Esophagus mucosa (tissue), 1 donor: ENCODE results near the gene SCYL3. TPM values are rescaled to one million over a fixed set of nuclear protein-coding genes. Genes with fewer than 3 reads are reported as not detected.
A peak's percentile ranks its signal among the peaks of the same experiment; 100 is the strongest.
"Not testable (repeated sequence)": the region's sequence is repeated elsewhere in the genome, so short reads cannot be mapped to it uniquely, and the experiment has no call there.

ENCODE experiments used
- ATAC-seq: fragments of 200-7000 bp; cut with Tn5 transposase; one replicate; pipeline ENCODE4 v1.9.1; 2020
- total RNA-seq: library from RNA; stranded (reverse); gene quantifications from one replicate; pipeline ENCODE4 v1.2.4, GENCODE V29; 2023
- donor health status: DM: yes; HTN: yes; CAD: no.

Gene SCYL3, protein sequence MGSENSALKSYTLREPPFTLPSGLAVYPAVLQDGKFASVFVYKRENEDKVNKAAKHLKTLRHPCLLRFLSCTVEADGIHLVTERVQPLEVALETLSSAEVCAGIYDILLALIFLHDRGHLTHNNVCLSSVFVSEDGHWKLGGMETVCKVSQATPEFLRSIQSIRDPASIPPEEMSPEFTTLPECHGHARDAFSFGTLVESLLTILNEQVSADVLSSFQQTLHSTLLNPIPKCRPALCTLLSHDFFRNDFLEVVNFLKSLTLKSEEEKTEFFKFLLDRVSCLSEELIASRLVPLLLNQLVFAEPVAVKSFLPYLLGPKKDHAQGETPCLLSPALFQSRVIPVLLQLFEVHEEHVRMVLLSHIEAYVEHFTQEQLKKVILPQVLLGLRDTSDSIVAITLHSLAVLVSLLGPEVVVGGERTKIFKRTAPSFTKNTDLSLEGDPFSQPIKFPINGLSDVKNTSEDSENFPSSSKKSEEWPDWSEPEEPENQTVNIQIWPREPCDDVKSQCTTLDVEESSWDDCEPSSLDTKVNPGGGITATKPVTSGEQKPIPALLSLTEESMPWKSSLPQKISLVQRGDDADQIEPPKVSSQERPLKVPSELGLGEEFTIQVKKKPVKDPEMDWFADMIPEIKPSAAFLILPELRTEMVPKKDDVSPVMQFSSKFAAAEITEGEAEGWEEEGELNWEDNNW
- 7.8 TPM for total RNA-seq

GRCh38 chr1:169893645-169894423 lies at the start of gene SCYL3:
Gene SCYL3, minus strand, starts transcription at chr1:169893896. Its CDS starts 5,056 bp downstream, at chr1:169888840.
- peak; percentile 96 for ATAC-seq

DNA sequence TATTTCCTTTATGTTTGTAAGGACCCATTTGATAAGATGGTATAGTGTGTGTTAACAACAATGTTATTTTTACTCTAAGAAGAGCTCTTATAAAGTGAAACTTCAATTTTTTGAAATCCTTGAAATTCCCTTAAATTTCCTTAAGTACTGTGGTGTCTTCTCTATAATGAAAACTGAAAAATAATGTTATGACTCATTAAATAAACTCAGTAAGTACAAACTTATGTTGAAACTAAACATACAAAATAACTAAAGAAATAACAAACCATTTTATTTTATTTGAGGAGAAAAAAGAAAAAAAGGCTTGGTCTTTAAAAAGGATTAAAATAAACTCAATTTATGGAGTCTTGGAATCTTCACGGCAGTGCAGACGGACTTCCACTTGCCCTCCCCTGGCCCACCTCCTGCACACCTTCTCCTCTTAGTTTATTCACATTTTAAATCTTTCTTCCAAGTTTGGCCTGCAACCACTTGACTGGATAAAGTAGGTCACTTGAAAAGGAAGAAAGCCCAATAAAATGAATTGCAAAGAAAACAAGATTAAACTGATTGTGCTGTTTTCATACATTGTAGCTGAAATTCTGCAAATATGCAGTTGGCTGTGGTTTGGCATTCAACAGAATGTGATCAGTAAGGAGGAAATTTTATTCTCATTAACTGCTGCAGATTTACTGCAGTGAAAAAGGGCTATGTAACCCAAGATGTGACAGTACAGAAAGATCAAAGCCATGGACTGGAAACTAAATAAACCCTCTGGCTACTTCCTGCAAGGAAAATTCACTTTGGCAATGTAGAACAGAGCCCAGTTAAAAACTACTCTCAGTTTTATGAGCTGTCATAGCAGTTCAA lies 48.5 kb upstream of the SCYL3 start:
- no peak for ATAC-seq

DNA sequence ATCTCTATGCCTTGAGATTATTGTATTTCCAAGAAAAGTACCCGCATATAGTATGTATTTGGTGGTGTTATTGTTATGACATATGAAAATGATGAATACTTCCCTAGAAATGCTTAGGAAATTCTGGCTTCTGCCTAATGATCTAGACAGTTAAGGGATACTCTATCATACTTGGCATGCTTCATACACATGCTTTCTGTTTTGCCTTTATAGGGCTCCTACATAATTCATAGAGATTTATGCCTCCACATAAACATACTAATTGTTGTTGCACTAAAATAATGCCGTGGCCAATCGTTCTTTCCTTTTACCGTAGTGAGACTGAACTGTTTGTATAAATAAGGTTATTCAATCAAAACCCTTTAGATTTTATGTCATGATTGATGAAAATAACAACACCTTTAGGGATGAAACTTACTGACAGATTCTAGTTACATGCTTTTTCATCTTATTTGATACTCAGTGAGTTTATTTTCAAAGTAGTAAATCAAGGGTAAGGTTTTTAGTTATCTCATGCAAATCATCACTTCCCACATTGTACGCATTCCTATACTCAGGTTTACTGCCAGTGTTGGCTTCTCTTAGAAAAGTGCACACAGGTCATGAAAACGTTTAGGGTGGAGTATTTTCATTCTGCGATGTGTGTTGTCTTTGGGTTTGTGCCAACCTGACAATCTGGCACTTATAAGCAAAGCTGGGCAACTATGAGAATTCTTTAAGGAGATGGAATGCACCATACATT lies 40.5 kb upstream of the SCYL3 start:
- no peak for ATAC-seq

GRCh38 chr1:169931795-169932231 lies 38.1 kb upstream of the SCYL3 start:
- no peak for ATAC-seq

GRCh38 chr1:169929210-169929526 lies 35.5 kb upstream of the SCYL3 start:
- ATAC-seq = no peak

GRCh38 chr1:169928438-169929209 lies 34.9 kb upstream of the SCYL3 start:
- peak; percentile 69 for ATAC-seq

GRCh38 chr1:169925505-169926482 lies 32.1 kb upstream of the SCYL3 start:
- no peak for ATAC-seq

- ATAC-seq = no peak
Measured at GRCh38 chr1:169924829-169925228, 31.1 kb upstream of the SCYL3 start.

DNA sequence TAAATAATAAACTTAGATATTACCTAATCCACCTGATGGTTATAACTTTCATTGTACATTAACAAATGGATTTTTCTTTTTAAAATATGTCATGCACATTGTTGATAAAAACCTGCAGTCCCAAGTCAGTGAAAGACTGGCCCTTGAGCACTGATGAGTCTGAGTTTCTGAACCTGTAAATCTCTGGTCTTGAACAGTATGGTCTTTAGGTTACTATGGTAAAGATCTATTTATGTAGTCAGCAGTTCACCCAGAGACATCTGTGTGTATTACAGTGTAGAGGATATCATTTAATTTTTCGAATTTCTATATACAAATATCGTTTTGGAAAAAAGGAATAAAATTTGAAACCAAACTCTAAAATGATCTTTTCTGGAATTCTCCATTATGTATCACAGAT lies 30.4 kb upstream of the SCYL3 start:
- ATAC-seq = no peak

- ATAC-seq = no peak
Measured at GRCh38 chr1:169921080-169921479, 27.4 kb upstream of the SCYL3 start.

DNA sequence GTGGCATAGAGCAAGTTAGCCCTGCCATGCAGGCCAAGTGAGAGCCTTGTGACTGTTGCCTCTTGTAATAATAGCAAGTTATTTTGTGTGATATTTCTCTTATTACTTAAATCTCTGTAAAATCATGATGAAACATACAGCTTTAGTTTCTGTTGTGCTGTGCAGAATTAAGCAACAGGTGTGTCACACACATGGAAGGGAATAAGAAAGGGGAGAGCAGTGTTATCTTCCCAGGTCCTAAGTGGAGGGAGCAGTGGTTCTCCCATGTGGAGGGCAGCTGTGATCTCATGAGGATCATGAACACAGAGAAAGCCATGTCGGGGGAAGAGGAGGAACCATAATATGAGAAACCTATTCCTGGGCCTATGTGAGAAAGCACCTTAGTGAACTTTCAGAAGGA lies 25.2 kb upstream of the SCYL3 start:
- ATAC-seq = no peak

DNA sequence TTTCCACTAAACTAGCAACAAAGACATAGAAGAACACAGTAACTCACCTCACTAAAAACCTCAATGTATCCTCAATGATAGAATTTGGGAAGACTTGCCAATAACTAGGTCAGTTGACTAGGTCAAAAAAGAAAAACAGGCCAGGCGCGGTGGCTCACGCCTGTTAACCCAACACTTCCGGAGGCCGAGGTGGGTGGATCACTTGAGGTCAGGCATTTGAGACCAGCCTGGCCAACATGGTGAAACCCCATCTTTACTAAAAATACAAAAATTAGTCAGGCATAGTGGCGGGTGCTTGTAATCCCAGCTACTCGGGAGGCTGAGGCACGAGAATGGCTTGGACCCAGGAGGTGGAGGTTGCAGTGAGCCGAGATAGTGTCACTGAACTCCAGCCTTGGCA lies 24.5 kb upstream of the SCYL3 start:
- not testable (repeated sequence) for ATAC-seq

GRCh38 chr1:169915150-169915549 lies 21.5 kb upstream of the SCYL3 start:
- ATAC-seq = no peak

GRCh38 chr1:169914531-169914930 lies 20.8 kb upstream of the SCYL3 start:
- ATAC-seq = no peak

DNA sequence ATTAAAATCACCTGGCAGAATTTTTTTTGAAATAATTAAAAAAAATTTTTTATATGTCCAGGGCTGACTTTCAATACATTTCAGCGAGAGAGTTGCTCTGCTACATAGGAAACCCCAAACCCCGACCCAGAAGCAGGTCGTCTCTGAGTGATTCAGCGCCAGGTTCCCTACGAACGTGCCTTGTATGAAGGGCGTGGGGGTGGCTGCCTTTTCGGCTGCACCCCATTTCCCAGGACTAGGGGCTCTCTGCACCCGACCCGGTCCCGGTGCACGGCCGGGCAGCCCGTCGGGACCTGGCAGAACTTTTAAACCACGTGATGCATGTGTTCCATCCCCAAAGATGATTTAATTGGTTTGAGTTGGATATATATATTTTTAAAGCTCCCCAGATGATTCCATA lies 15.8 kb upstream of the SCYL3 start:
- no peak for ATAC-seq

GRCh38 chr1:169906938-169907337 lies 13.2 kb upstream of the SCYL3 start:
- ATAC-seq = no peak

- no peak for ATAC-seq
Measured at GRCh38 chr1:169904834-169905233, 11.1 kb upstream of the SCYL3 start.

DNA sequence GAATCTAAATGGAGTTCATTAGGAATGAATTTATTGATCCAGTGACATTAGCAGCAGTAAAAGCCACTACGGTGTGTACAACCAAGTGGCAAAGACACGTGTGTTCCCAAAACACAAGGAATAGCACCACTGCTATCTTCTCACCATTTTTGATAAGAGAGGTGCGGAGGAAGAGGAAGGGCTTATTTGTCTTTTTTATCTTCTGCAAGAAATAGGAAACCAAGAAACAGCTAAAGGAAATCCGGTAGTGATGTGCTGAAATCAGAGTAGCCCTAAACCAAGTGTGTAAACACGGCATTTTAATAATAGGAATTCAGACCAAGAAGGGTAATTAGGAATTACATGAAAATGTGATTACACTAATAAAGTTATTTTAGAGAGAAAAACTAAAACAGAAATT lies 9.1 kb upstream of the SCYL3 start:
- ATAC-seq = no peak

- no peak for ATAC-seq
Measured at GRCh38 chr1:169901115-169901514, 7.4 kb upstream of the SCYL3 start.

DNA sequence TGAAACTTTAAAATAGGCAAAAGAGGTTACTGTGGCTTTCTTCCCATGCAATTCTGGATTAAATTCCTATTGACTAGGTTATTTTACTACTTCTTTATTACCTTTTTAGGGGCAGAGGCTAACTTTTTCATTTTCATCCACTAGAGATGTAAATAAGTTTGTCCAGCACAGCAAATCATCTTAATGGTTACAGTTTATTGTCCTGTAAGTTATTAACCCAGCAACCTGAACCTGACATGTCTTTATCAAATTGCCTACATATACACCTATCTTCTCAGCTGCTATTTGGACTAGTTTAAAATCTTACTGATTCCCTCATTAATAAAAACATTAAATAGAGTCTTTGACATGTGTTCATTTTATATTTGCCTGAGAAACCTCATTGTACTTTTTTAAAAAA lies 6.9 kb upstream of the SCYL3 start:
- ATAC-seq = no peak
